Esophagus muscularis mucosa (tissue), 3 donors: ENCODE measurements around the gene ZNF71.

Source experiments
- POLR2A ChIP-seq: fragments of 450-650 bp; IDR thresholded peaks from one replicate; pipeline ENCODE4 v1.6.1; 2017; ENCODE audit warnings: antibody characterized with exemption, moderate library complexity, mild to moderate bottlenecking, low read depth
- POLR2AphosphoS5 ChIP-seq, 2 donors: sonication (generic); formaldehyde crosslinking; IDR thresholded peaks; one replicate each; pipeline ENCODE4 v1.6.1; 2017; ENCODE audit warnings: antibody characterized with exemption in 2 of 2
- TF ChIP-seq, protein P1 (sequence below), 3 experiments: fragments of 200-600 bp in 2 of 3; fragments of 450-650 bp in 1 of 3; sonication (generic) in 2 of 3; IDR thresholded peaks; one replicate each; pipeline ENCODE4 v1.5.1; 2017 to 2019; ENCODE audit warnings: antibody characterized with exemption in 3 of 3, mild to moderate bottlenecking in 2 of 3, moderate library complexity in 1 of 3

DNA sequence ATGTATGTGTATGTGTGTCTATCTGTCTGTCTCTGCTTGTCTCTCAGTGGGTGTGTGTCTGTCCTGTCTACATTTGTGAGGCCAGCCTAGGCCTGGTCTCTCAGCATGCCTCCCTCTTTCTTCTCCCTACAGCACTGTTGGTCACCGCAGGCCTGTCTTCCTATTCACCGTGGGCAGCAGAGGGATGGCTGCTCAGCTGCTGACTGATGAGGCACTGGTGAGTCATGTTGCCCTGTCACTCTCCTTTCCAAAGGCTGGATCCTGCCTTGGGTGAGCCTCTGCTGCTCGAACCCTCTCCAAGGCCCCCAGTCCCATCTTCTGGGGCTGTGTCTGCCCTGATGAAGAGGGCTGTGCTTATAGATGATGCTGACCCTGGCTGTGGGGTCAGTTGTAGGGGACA, 6.3 kb downstream of the ZNF71 start:
- TF ChIP-seq POLR2AphosphoS5 (IDR thresholded peaks at IDR 0.05) (no peak), POLR2A (no peak)
- TF ChIP-seq, protein P1, sequence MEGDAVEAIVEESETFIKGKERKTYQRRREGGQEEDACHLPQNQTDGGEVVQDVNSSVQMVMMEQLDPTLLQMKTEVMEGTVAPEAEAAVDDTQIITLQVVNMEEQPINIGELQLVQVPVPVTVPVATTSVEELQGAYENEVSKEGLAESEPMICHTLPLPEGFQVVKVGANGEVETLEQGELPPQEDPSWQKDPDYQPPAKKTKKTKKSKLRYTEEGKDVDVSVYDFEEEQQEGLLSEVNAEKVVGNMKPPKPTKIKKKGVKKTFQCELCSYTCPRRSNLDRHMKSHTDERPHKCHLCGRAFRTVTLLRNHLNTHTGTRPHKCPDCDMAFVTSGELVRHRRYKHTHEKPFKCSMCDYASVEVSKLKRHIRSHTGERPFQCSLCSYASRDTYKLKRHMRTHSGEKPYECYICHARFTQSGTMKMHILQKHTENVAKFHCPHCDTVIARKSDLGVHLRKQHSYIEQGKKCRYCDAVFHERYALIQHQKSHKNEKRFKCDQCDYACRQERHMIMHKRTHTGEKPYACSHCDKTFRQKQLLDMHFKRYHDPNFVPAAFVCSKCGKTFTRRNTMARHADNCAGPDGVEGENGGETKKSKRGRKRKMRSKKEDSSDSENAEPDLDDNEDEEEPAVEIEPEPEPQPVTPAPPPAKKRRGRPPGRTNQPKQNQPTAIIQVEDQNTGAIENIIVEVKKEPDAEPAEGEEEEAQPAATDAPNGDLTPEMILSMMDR (IDR thresholded peaks at IDR 0.05): no peak
